HepG2 (cell line): ENCODE results near the gene ABCG1. TPM values are rescaled to one million over a fixed set of nuclear protein-coding genes. Genes with fewer than 3 reads are reported as not detected.

ENCODE experiments used
- ATAC-seq: fragments of 200-7000 bp; cut with Tn5 transposase; 3 replicates; pipeline ENCODE4 v1.9.1; 2020; ENCODE audit warnings: mild to moderate bottlenecking, moderate library complexity
- BruUV-seq: library from RNA; stranded (reverse); fragments of 400-500 nt; replicated peaks from 2 replicates; lab custom pipeline; 2021; lab: Mats Ljungman, UMichigan
- CTCF ChIA-PET: fragments of 300-600 bp; formaldehyde crosslinking; extraction: SDS; loops from one replicate; lab custom pipeline; 2021; ENCODE audit warnings: low total read pairs, inconsistent platforms, low intra/inter-chr PET ratio; lab: Yijun Ruan, JAX
- POLR2A ChIA-PET: fragments of 350-600 bp; sonication (Branson Sonifier 250); formaldehyde crosslinking; loops from one replicate; lab custom pipeline; 2020; ENCODE audit warnings: antibody characterized with exemption, inconsistent platforms; lab: Yijun Ruan, JAX
- DNase-seq: peaks from one replicate; pipeline ENCODE4 v3.0.0-alpha.2; 2015; ENCODE audit warnings: low spot score
- FAIRE-seq: peaks from 3 replicates; lab custom pipeline; 2011; peaks lifted over from hg19 to GRCh38; lab: Jason Lieb, UNC
- H2AFZ ChIP-seq: one replicate; pipeline ENCODE4 v1.6.1; 2011; ENCODE audit warnings: low read length, inconsistent platforms
- H3K27ac ChIP-seq: fragments of 300-600 bp; 3 replicates; pipeline ENCODE4 v1.8.0; 2011; ENCODE audit warnings: mixed run types, mild to moderate bottlenecking, mixed read lengths, low read length, inconsistent platforms; ENCODE audit not compliant: insufficient read depth; ENCODE audit errors: extremely low read length
- H3K27me3 ChIP-seq, 2 experiments: fragments of 200-600 bp in 1 of 2; 2 replicates in 1 of 2; 3 replicates in 1 of 2; pipeline versions ENCODE4 v1.6.0 to v1.8.0; 2011; ENCODE audit warnings: low read length in 2 of 2, mild to moderate bottlenecking in 2 of 2, moderate library complexity in 2 of 2, inconsistent platforms in 1 of 2; ENCODE audit not compliant: insufficient read depth in 2 of 2, control insufficient read depth in 1 of 2
- H3K36me3 ChIP-seq, 2 experiments: fragments of 200-600 bp in 1 of 2; replicated peaks in 1 of 2; 2 replicates in 1 of 2; 3 replicates in 1 of 2; pipeline versions ENCODE4 v1.5.1 to v1.8.0; 2011; ENCODE audit warnings: low read length in 2 of 2, inconsistent platforms in 1 of 2; ENCODE audit not compliant: insufficient read depth in 2 of 2, control insufficient read depth in 1 of 2
- H3K4me1 ChIP-seq: 2 replicates; pipeline ENCODE4 v1.5.1; 2012; ENCODE audit warnings: low read length, inconsistent platforms; ENCODE audit not compliant: insufficient read depth
- H3K4me2 ChIP-seq: 2 replicates; pipeline ENCODE4 v1.6.0; 2011; ENCODE audit warnings: low read depth, low read length, inconsistent platforms
- H3K4me3 ChIP-seq, 3 experiments: fragments of 200-600 bp in 1 of 3; sonication (generic), shearing (Covaris generic) in 1 of 3; replicated peaks in 1 of 3; 2 replicates each; pipeline ENCODE4 v1.5.1; 2011 to 2016; ENCODE audit warnings: low read length in 3 of 3, inconsistent platforms in 2 of 3, low read depth in 2 of 3, mild to moderate bottlenecking in 2 of 3, control low read depth in 1 of 3, mixed read lengths in 1 of 3; ENCODE audit not compliant: insufficient read depth in 1 of 3
- H3K79me2 ChIP-seq: one replicate; pipeline ENCODE4 v1.6.1; 2011; ENCODE audit warnings: low read length, inconsistent platforms; ENCODE audit not compliant: insufficient read depth
- H3K9ac ChIP-seq: 2 replicates; pipeline ENCODE4 v1.6.0; 2011; ENCODE audit warnings: mild to moderate bottlenecking, low read depth, low read length, inconsistent platforms; ENCODE audit not compliant: insufficient read depth
- H3K9me3 ChIP-seq: 2 replicates; pipeline ENCODE4 v1.5.1; 2012; ENCODE audit warnings: mild to moderate bottlenecking, low read length
- H4K20me1 ChIP-seq: 2 replicates; pipeline ENCODE4 v1.6.0; 2011; ENCODE audit warnings: inconsistent platforms, mild to moderate bottlenecking, low read length, moderate library complexity; ENCODE audit not compliant: insufficient read depth
- ARNT ChIP-seq: fragments of 450-650 bp; IDR thresholded peaks from 2 replicates; pipeline ENCODE4 v1.6.1; 2017
- NFAT5 ChIP-seq: sonication (generic); formaldehyde crosslinking; IDR thresholded peaks from 2 replicates; pipeline ENCODE4 v1.4.0; 2020; ENCODE audit warnings: missing genetic modification reagents
- NKX3-1 ChIP-seq: sonication (generic); formaldehyde crosslinking; IDR thresholded peaks from 2 replicates; pipeline ENCODE4 v1.5.0; 2020; ENCODE audit warnings: missing genetic modification reagents
- SIN3A ChIP-seq: IDR thresholded peaks from 2 replicates; pipeline ENCODE4 v1.6.1; 2011; ENCODE audit warnings: low read depth, mild to moderate bottlenecking, control low read depth, low read length, borderline replicate concordance
- TBL1XR1 ChIP-seq: fragments of 150-350 bp; IDR thresholded peaks from 2 replicates; pipeline ENCODE4 v1.6.1; 2014; ENCODE audit warnings: borderline replicate concordance, low read length; ENCODE audit not compliant: partially characterized antibody
- THAP7 ChIP-seq: sonication (generic); formaldehyde crosslinking; IDR thresholded peaks from 2 replicates; pipeline ENCODE4 v1.8.1; 2023; ENCODE audit warnings: mild to moderate bottlenecking, missing genetic modification reagents
- ZBTB46 ChIP-seq: sonication (generic); formaldehyde crosslinking; IDR thresholded peaks from 2 replicates; pipeline ENCODE4 v1.4.0; 2020; ENCODE audit warnings: mild to moderate bottlenecking, missing genetic modification reagents, borderline replicate concordance
- ZMYM4 ChIP-seq: sonication (generic); formaldehyde crosslinking; IDR thresholded peaks from 2 replicates; pipeline ENCODE4 v1.8.1; 2023; ENCODE audit warnings: mild to moderate bottlenecking, missing genetic modification reagents
- WGBS: methylation state at CpG from one replicate; pipeline ENCODE4 v1.1.6; 2017; ENCODE audit warnings: low lambda C conversion rate; 5-methylcytosine and 5-hydroxymethylcytosine counted together
- in situ Hi-C: cut with HindIII; loops from 2 replicates; pipeline ENCODE4 v1.10.0; 2017; ENCODE audit warnings: low pct_unique_long_range_greater_than_20kb; ENCODE audit not compliant: extremely low pct_ligation_motif_present
- intact Hi-C: fragments of 100-400 bp; cut with micrococcal nuclease; formaldehyde crosslinking; loops from one replicate; pipeline ENCODE4 v1.10.0; 2022; ENCODE audit not compliant: unreplicated experiment
- polyA plus RNA-seq, 8 experiments: library from polyadenylated mRNA; depleted of rRNA in 3 of 8; stranded (reverse) in 7 of 8; unstranded in 1 of 8; fragments of >200 nt; fragmentation: Illumina TruSeq in 4 of 8; extraction: Trizol in 4 of 8; gene quantifications; 2 replicates each; pipeline versions ENCODE4 v1.2.1 to v1.2.3, GENCODE V29; 2011 to 2016; ENCODE audit warnings: low read depth in 4 of 8, missing spikeins in 1 of 8, mixed read lengths in 1 of 8; ENCODE audit not compliant: insufficient read depth in 1 of 8
- total RNA-seq, 5 experiments: library from RNA; depleted of rRNA; stranded (reverse); fragments of >200 nt; fragmentation: Illumina TruSeq; extraction: Trizol; gene quantifications; 2 replicates each; pipeline ENCODE4 v1.2.3, GENCODE V29; 2016; ENCODE audit warnings: low read depth in 1 of 5
- TF ChIP-seq, protein P1 (sequence below): IDR thresholded peaks from 2 replicates; pipeline ENCODE4 v1.6.1; 2016; ENCODE audit warnings: mild to moderate bottlenecking

The ABCG1 gene
- total and polyA plus RNA-seq, 2 of the 13 experiments (the other 11 are each of a cell fraction or from before 2014, with no cell fraction given), result 0.04 TPM; not detected in 1

- no peaks in the 10 kb centered on the region; a peak in 1 of 5 replicates for H3K27me3 ChIP-seq
- DNase-seq, result no peak
- FAIRE-seq, result no peak
- H3K79me2 ChIP-seq, result no peaks in the 10 kb centered on the region
- no peaks in the 10 kb centered on the region for H3K9me3 ChIP-seq
- no peak overlapping the region for H3K4me2 ChIP-seq
- no peaks in the 10 kb centered on the region for H4K20me1 ChIP-seq
- no TSS peak for BruUV-seq
- TF ChIP-seq SIN3A, result no peak
- no peak for TF ChIP-seq TBL1XR1
- TF ChIP-seq, all 625 proteins: peak for 0
- Histone ChIP-seq H3K4me1 (no peaks in the 10 kb centered on the region), H3K27ac (no peak overlapping the region), H2AFZ (no peak overlapping the region), H3K9ac (no peak overlapping the region), H3K36me3 (no peaks in the 10 kb centered on the region), H3K4me3 (no peak overlapping the region)
- WGBS, result 0% methylated on average over 2 of the region's 2 CpGs
- ATAC-seq, result no peak
- POLR2A ChIA-PET, result no interaction called here
- CTCF ChIA-PET, result no interaction called here
- intact Hi-C loops (no loop called here), in situ Hi-C loops (no loop called here)
Observed at GRCh38 chr21:42207426-42207825, 11.5 kb upstream of the ABCG1 start.

- Histone ChIP-seq H3K4me1 (no peaks in the 10 kb centered on the region), H4K20me1 (no peaks in the 10 kb centered on the region), H3K9ac (no peak overlapping the region), H3K4me3 (no peak overlapping the region), H3K79me2 (no peaks in the 10 kb centered on the region), H3K36me3 (no peaks in the 10 kb centered on the region), H3K9me3 (no peaks in the 10 kb centered on the region), H3K4me2 (no peak overlapping the region), H2AFZ (no peak overlapping the region), H3K27me3 (no peaks in the 10 kb centered on the region; a peak in 1 of 5 replicates), H3K27ac (no peak overlapping the region)
- DNase-seq, result no peak
- in situ Hi-C loops (no loop called here), intact Hi-C loops (no loop called here)
- no TSS peak for BruUV-seq
- FAIRE-seq, result no peak
- POLR2A ChIA-PET, result no interaction called here
- CTCF ChIA-PET, result no interaction called here
- ATAC-seq, result no peak
- TF ChIP-seq NFAT5 (CRISPR knock-in tag), result no peak
- TF ChIP-seq ARNT, result no peak
- no peak for TF ChIP-seq ZBTB46 (CRISPR knock-in tag)
- TF ChIP-seq NKX3-1 (CRISPR knock-in tag), result no peak
- TF ChIP-seq ZMYM4, result no peak
- TF ChIP-seq THAP7 (CRISPR knock-in tag), result no peak
- TF ChIP-seq, protein P1, sequence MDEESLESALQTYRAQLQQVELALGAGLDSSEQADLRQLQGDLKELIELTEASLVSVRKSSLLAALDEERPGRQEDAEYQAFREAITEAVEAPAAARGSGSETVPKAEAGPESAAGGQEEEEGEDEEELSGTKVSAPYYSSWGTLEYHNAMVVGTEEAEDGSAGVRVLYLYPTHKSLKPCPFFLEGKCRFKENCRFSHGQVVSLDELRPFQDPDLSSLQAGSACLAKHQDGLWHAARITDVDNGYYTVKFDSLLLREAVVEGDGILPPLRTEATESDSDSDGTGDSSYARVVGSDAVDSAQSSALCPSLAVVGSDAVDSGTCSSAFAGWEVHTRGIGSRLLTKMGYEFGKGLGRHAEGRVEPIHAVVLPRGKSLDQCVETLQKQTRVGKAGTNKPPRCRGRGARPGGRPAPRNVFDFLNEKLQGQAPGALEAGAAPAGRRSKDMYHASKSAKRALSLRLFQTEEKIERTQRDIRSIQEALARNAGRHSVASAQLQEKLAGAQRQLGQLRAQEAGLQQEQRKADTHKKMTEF (CRISPR knock-in tag), result no peak
Observed at GRCh38 chr21:42208036-42208435, 10.9 kb upstream of the ABCG1 start.
